GM19397 (cell line): Measurements from ENCODE around the gene FAM81B.
"Not testable (repeated sequence)": the region's sequence is repeated elsewhere in the genome, so short reads cannot be mapped to it uniquely, and the experiment has no call there.

Source experiments
- ATAC-seq: cut with Tn5 transposase; IDR thresholded peaks from one replicate; pipeline ENCODE4 v1.9.1; 2021; ENCODE audit warnings: mild to moderate bottlenecking, moderate library complexity; ENCODE audit not compliant: unreplicated experiment

The FAM81B gene, protein sequence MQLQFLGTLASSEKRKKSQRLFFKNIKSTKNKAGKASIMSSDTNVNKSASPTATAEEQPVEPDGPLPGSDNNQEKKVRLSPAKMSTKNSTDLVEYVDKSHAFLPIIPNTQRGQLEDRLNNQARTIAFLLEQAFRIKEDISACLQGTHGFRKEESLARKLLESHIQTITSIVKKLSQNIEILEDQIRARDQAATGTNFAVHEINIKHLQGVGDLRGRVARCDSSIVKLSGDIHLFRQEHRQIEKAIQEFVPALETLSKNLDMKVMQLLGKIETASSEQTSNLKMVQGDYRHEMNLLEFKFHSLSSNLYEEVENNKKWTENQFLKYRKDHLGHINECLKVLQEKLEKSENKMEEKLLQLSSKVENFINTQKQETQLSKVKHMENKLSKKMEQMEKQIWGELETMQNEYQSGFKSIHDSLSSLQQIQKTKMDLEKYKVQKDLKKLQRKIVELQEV

DNA sequence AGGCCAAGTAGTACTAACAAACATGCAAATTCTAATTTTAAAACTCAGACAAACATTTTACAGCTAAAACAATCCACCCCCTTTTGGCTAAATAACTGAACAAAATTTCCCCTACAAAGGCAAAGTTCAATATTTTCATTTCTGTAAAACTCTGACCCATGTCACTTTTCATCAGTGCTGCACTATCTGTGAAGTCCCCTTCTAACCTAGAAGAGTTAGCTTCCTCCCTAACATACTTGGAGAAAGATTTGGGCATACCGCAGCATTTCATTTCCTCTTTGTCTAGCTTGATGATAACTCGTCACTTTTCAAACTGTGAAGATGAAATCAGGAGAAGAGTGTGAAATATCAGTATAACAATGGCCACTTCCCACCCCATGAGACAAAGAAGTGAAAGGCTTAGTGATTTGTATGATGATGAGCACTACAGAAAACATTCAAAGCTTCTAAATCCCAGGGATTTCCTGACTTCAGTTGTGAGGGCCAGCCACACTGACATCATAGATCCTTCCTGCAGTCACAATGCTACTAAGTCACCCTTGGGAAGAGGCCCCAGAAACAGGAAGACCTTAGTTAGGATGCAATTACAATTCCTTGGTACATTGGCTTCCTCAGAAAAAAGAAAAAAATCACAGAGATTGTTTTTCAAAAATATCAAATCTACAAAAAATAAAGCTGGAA is at the start of gene FAM81B:
Gene FAM81B, plus strand, starts transcription at position 555 of the 681 bp plus-strand sequence. Its CDS starts 24 bp downstream, at position 579.
- no peak for ATAC-seq

GRCh38 chr5:95341444-95341843 is 49.7 kb upstream of the FAM81B start:
- not testable (repeated sequence) for ATAC-seq

GRCh38 chr5:95347506-95348120 is 43.6 kb upstream of the FAM81B start:
- ATAC-seq, result no peak

- ATAC-seq, result no peak
Measured at GRCh38 chr5:95350631-95351030, 40.5 kb upstream of the FAM81B start.

- ATAC-seq, result no peak
Measured at GRCh38 chr5:95352691-95353090, 38.5 kb upstream of the FAM81B start.

DNA sequence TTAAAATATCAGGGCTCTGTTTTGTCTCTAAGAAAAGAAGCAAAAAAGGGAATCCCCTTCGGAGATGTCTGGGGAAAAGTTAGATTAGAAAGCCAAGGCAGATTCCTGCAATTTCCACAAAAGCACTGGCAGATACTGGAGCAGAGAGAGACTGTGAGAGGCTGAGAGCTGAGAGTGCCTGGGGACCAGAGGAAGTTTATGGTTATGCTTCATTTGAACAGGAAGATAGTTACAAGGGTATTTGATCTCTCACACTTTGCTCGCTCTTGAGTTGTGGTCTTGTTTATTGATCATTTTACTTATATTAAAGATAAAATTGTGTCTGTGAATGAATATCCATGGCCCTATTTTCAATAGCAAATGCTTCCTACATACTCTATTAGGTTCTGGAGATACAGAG is 32.8 kb upstream of the FAM81B start:
- no peak for ATAC-seq

DNA sequence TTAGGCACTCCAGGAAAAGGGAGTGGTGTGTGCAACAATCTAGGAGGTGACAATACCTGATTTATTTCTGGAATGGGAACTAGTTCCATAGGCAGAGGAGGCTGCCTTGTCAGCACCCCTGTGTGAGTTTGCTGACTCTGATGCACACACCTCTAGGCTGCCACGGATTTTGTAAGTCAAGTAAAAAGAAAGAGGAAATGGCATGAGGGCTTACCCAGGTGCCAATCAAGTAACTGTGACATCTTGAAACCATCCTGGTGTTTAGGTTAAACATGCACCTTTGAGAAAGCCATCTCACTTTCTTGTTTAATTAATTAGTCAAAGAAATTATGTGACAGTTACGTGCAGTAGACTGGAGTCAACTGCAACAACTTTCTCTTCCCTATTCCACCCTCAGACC is 32.3 kb upstream of the FAM81B start:
- ATAC-seq, result no peak

DNA sequence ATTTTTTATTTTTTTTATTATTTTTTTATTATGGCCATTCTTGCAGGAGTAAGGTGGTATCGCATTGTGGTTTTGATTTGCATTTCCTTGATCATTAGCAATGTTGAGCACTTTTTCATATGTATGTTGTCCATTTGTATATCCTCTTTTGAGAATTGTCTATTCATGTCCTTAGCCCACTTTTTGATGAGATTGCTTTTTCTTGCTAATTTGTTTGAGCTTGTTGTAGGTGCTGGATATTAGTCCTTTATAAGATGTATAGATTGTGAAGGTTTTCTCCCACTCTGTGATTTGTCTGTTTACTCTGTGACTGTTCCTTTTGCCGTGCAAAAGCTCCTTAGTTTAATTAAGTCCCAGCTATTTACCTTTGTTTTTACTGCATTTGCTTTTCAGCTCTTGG is 30.5 kb upstream of the FAM81B start:
- not testable (repeated sequence) for ATAC-seq

GRCh38 chr5:95365302-95366095 is 25.7 kb upstream of the FAM81B start:
- no peak for ATAC-seq

DNA sequence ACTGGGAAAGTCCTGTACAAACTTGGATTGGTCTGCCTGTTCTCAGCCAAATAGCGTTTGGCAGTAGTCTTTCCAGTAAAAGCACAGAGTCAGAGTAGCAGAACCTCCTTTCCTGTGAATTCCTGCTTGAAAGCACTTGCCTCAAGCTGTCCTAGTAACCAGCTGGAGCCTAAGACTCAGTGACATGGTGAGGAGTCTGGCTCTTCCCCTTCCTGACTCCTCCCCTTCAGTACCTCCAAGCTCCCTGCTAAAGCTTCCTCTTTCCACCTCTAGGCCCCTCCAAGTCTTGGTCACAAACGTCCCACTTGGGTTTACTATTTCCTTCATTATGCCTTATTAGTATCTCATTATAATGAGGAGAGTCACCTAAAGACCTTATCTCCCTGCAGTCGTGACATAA is 21.4 kb upstream of the FAM81B start:
- ATAC-seq, result no peak

DNA sequence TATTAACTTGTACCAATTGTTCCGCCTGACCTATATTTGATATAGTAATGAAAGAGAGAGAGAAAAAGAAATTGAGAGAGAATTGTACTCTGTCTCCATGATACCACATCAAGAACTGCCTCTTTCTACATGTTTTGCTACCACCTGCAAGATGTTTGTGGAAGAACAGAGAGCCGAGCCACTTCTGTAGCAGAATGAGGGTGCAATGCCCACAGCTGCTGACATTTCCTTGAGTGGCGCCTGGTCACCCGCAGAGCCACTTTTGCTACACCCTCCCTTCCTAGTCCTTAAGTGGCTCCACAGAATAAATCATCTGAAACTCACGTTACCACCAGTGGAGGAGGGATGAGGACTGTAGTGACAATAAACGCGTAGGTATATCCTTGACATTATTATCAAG is 17.1 kb upstream of the FAM81B start:
- ATAC-seq, result no peak

GRCh38 chr5:95375591-95375990 is 15.6 kb upstream of the FAM81B start:
- no peak for ATAC-seq

GRCh38 chr5:95379133-95379532 is 12.0 kb upstream of the FAM81B start:
- no peak for ATAC-seq

DNA sequence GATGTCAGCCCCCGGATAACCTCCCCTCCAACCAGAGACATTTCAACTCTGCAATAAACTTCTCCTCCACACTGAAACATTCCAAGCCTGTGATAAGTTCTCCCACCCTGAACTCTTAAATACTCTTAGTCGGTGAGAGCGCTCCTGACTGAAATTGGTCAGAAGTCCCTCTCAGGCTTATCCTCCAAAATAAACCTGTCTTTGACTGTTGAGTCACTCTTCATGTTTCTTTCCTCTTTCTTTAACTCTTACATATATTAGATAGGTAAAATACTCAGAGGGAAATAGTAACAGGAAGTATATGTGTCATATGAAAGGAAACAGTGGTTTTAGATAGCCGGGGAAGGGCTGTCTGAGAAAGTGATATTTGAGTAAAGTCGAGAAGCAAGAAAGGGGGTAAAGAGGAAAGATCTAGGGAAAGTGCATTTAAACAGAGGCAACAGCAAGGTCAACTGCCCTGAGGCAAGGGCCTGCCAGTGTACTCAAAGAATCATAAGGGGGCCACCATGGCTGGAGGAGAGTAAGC is 11.0 kb upstream of the FAM81B start:
- ATAC-seq, result no peak

GRCh38 chr5:95382801-95383200 is 8.4 kb upstream of the FAM81B start:
- no peak for ATAC-seq

GRCh38 chr5:95384485-95385213 is 6.5 kb upstream of the FAM81B start:
- no peak for ATAC-seq

DNA sequence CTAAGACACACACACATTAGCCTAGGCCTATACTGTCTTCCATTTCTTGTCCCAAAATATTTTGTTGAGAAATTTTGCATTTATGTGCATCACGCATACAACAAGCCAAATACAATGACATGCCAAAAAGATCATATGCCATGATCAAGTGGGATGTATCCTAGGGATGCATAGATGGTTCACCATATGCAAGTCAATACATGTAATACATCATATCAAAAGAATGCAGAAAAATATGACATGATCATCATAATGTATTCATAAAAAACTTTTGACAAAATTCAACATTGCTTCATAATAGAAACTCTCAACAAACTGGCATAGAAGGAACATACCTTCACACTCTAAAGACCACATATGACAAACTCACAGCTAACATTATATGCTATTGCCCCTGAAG is 5.8 kb upstream of the FAM81B start:
- no peak for ATAC-seq

- not testable (repeated sequence) for ATAC-seq
Measured at GRCh38 chr5:95391965-95392364, 799 bp downstream of the FAM81B start.

GRCh38 chr5:95392593-95393182 is 1.5 kb downstream of the FAM81B start:
- no peak for ATAC-seq

GRCh38 chr5:95393279-95393678 is 2.1 kb downstream of the FAM81B start:
- no peak for ATAC-seq
